Fibroblast of mammary gland (primary cell): ENCODE results near the gene ZNF764.
"Not testable (repeated sequence)": the region's sequence is repeated elsewhere in the genome, so short reads cannot be mapped to it uniquely, and the experiment has no call there.

Experiments used
- DNase-seq: peaks from one replicate; pipeline ENCODE4 v3.0.0-alpha.2; 2010; ENCODE audit warnings: low read depth
- H3K4me3 ChIP-seq: 2 replicates; pipeline ENCODE4 v1.5.1; 2011; ENCODE audit warnings: low read depth, mild to moderate bottlenecking, low read length, moderate library complexity; ENCODE audit not compliant: control insufficient read depth
- TF ChIP-seq, protein P1 (sequence below): conservative IDR thresholded peaks from 2 replicates; pipeline ENCODE4 v1.5.1; 2011; ENCODE audit warnings: low read depth, low read length, inconsistent platforms; ENCODE audit not compliant: control insufficient read depth, insufficient read depth

Gene ZNF764

DNA sequence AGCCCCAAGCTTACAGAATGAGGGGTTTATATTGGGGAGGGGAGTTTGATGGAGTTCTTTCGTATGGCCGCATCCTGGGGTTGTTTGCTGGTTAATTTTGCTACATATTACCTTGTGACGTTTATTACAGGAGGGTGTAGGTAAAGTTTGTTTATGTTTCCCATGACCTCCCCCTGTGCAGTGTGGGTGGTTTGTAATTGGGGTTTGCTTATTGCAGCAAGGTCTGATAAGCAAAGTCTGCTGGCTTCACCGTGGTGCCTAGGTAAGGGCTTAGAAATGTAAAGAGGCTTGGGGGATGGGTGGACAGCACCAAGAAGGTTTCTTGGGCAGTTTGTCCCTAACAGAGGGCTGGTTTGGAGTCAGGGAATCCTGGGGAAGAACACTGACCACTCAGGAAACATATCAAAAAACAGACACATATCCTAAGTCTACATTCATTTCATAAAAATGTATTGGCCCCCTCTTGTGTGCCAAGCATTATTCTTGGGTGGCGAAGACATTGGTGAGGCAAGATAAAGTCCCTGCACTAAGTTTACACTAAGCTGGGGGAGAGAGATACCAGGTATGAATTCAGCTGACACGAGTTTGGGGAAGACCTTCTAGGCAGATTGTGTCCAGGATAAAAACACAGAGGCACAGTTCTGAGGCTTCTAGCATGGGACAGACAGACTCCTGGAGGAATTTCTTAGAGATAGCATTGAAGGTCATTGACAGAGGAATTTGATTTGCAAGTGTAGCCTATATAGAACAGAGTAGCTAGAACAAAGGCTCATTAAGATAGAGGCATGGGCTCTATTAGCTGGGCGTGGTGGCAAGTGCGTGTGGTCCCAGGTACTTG lies 9.5 kb downstream of the ZNF764 start:
- DNase-seq, result no peak
- TF ChIP-seq, protein P1, sequence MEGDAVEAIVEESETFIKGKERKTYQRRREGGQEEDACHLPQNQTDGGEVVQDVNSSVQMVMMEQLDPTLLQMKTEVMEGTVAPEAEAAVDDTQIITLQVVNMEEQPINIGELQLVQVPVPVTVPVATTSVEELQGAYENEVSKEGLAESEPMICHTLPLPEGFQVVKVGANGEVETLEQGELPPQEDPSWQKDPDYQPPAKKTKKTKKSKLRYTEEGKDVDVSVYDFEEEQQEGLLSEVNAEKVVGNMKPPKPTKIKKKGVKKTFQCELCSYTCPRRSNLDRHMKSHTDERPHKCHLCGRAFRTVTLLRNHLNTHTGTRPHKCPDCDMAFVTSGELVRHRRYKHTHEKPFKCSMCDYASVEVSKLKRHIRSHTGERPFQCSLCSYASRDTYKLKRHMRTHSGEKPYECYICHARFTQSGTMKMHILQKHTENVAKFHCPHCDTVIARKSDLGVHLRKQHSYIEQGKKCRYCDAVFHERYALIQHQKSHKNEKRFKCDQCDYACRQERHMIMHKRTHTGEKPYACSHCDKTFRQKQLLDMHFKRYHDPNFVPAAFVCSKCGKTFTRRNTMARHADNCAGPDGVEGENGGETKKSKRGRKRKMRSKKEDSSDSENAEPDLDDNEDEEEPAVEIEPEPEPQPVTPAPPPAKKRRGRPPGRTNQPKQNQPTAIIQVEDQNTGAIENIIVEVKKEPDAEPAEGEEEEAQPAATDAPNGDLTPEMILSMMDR, result no peak
- no peak overlapping the region for H3K4me3 ChIP-seq

DNA sequence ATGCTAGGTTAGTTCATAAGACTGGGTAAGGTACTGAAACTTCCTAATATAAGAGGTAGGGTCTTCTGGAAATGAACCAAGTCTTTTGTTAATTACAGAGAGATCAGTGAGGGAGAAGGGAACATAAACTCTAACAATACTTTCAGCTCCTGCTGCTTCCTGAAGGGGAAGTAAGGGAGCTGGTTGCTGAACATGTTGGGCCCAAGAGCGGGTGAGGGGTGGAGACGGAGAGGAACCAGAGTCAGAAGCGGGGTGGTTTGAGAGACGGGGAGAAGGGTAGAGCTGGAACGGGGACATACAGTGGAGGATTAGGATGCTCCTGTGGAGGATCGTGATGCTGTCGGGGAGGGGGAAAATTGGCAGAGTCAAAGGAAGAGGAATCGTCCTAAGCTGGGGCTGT lies 12.1 kb downstream of the ZNF764 start:
- H3K4me3 ChIP-seq, result no peak overlapping the region
- DNase-seq, result no peak
- TF ChIP-seq, protein P1, result no peak

DNA sequence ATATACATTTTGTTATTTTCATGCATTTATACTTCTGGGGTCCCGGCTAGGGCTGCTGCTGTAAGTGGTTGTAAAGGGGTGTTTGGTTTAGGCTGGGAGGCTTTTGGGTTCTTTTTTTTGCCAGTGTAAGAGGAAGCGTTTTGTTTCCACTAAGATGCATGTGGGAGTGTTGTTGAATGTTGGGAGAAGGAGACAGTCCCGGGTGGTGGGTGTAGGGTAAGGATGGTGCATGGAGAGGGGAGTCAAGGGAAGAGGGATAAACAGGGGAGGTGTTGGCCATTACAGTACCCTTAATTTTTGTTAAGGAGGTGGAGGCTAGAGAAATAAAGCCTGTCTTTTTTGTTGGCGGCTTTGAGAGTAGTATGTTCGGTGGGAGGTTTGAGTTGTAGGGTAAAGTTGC lies 15.1 kb downstream of the ZNF764 start:
- DNase-seq, result no peak
- TF ChIP-seq, protein P1, result no peak
- no peak overlapping the region for H3K4me3 ChIP-seq

DNA sequence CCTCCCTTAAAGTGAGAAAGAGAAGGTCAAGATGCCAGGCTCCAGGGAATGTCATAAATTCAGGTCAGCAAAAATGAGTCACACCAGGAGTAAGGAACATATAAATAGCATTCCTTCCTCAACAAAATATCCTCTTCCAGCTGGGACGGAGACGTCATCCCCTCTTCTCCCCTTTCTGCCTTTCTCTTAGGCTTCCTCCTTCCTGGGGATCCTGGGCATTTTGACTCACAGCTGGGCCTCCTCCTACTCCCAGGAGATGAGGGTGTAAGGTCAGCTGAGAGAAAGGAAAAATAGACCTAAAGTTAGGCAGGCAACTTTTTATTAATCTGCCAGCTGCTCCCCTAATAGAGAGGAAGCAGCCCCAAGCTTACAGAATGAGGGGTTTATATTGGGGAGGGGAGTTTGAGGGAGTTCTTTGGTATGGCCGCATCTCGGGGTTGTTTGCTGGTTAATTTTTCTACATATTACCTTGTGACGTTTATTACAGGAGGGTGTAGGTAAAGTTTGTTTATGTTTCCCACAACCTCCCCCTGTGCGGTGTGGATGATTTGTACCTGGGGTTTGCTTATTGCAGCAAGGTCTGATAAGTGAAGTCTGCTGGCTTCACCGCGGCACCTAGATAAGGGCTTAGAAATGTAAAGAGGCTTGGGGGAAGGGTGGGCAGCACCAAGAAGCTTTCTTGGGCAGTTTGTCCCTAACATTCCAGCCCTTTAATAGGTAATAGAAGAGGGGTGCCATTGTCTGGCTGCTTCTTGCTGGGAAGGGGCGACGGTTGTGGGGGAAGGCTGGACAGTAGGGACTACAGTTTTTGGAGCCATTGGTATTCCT lies 16.5 kb downstream of the ZNF764 start:
- DNase-seq, result peak; percentile 81
- TF ChIP-seq, protein P1, result no peak

DNA sequence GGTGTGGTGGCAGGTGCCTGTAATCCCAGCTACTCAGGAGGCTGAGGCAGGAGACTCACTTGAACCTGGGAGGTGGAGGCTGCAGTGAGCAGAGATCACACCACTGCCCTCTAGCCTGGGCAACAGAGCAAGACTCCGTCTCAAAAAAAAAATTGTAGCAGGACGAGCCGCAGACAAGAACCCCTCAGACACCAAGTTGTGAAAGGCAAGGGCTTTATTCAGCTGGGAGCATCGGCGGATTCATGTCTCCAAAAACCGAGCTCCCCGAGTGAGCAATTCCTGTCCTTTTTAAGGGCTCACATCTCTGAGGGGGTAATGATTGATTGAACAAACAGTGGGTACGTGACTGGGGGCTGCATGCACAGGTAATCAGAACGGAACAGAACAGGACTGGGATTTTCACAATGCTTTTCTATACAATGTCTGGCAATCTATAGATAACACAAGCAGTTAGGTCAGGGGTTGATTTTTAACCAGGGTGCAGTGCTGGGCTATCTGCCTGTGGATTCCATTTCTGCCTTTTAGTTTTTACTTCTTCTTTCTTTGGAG lies 17.2 kb downstream of the ZNF764 start:
- H3K4me3 ChIP-seq, DNase-seq: not testable (repeated sequence)

More for the DNA sequence above, 16.5 kb downstream of the ZNF764 start:
- no peak overlapping the region for H3K4me3 ChIP-seq

DNA sequence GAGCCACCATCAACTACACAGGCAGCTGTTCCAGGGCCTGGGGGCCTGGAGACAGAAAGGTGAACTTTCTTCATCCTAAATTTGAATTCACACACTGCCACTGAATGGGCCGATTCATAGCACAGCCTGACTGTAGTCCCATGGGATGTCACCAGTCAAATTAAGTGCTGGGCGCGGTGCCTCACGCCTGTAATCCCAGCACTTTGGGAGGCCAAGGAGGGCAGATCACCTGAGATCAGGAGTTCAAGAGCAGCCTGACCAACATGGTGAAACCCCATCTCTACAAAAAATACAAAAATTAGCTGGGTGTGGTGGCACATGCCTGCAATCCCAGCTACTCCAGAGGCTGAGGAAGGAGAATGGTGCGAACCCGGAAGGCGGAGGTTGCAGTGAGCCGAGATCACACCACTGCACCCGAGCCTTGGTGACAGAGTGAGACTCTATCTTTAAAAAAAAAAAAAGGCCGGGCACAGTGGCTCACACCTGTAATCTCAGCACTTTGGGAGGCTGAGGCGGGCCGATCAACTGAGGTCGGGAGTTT lies 18.1 kb downstream of the ZNF764 start:
- H3K4me3 ChIP-seq, DNase-seq: not testable (repeated sequence)

DNA sequence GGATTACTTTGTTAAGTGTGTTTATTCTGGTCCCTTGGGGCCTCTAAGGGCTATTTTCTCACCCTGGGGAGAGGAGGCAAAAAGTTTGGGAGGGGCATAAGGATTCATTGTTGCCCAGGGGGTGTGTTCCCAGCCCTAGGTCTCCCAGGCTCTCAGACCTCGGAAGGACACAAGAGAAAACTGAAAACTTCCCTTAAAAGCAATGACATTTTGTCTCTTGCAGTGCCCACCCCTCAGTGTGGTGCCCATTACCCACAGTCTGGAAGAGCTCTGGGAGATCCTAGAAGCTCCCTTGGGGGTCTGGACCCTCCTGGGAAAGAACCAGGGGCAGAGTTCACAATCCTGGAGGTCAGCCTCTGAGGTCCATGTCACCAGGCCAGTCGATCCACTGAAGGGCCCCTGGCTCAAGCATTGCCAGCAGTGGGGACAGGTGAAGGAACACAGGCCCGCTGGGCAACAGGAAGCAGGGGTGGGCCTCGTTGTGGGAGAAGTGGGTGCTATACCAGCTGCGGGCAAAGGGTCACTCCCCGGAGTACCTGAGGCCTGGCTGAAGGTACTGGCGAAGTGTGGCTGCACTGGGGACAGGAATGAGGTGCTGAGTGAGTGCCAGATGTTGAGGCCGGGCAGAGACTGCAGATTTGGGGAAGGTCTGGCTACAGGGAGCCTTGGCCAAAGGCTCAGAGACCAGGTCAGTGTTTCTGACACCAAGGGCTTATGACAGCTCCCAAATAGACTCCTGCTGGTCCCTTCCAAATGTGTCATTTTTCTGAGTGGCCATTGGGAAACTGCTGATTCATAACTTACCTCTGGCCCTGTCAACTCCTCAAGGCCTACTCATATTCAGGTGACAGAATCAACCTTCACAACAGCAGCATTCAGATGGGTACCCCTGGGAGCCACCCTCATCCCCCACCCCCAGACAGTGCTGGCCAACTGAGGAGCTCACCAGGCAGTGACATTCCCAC lies 18.9 kb downstream of the ZNF764 start:
- no peak for DNase-seq
- no peak overlapping the region for H3K4me3 ChIP-seq
- TF ChIP-seq, protein P1, result no peak

DNA sequence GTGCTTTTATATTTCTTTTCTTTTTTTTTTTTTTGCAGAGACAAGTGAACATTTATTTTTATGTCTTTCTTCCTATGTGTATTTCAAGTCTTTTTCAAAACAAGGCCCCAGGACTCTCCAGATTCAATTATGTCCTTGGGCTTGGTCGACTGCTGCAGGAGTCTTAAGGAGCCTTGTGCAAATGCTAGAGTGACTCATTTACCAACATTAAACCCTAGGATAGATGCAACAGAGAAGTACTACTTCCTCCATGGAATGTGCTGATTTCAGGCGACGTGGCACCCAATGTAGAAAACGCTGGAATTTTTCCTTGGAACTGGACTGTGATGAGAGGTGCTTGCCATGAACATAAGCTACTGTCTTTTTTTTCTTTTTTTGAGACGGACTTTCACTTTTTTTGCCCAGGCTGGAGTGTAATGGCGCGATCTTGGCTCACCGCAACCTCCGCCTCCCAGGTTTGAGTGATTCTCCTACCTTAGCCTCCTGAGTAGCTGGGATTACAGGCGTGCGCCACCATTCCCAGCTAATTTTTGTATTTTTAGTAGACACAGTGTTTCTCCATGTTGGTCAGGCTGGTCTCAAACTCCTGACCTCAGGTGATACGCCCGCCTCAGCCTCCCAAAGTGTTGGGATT lies 21.7 kb downstream of the ZNF764 start:
- not testable (repeated sequence) for H3K4me3 ChIP-seq, DNase-seq
